ENCODE measurements around the gene TCF4.

DNA sequence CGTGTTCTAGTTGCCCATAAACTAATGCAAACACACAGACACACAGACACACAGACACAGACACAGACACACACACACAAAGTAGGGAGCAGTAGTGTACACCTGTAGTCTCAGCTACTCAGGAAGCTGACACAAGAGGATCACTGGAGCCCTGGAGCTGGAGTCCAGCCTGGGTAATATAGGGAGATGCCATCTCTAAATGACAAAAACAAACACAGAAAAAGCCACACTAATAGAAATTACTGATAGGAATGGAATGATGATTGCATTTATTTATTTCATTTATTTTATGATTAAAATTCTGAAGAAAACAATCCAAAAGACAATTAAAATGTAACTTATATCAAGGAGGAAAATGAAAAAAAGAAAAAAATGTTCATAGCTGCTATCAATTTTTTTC lies 30.8 kb downstream of the TCF4 start:
- TF ChIP-seq, protein P1, sequence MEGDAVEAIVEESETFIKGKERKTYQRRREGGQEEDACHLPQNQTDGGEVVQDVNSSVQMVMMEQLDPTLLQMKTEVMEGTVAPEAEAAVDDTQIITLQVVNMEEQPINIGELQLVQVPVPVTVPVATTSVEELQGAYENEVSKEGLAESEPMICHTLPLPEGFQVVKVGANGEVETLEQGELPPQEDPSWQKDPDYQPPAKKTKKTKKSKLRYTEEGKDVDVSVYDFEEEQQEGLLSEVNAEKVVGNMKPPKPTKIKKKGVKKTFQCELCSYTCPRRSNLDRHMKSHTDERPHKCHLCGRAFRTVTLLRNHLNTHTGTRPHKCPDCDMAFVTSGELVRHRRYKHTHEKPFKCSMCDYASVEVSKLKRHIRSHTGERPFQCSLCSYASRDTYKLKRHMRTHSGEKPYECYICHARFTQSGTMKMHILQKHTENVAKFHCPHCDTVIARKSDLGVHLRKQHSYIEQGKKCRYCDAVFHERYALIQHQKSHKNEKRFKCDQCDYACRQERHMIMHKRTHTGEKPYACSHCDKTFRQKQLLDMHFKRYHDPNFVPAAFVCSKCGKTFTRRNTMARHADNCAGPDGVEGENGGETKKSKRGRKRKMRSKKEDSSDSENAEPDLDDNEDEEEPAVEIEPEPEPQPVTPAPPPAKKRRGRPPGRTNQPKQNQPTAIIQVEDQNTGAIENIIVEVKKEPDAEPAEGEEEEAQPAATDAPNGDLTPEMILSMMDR (conservative IDR thresholded peaks at IDR 0.05; ENCODE audit: low read length): no peak
- TF ChIP-seq EZH2phosphoT487 (IDR thresholded peaks at IDR 0.05; ENCODE audit: borderline replicate concordance): no peak

Data from Loucy (cell line).